Measurements from ENCODE around the gene CRACR2A. TPM values are rescaled to one million over a fixed set of nuclear protein-coding genes. Genes with fewer than 3 reads are reported as not detected.

CRACR2A gene
- total RNA-seq, 1 experiment from 2014 or later, result 0.92 TPM

GRCh38 chr12:3622021-3622821 is 130.7 kb downstream of the CRACR2A start:
- no peak for DNase-seq (ENCODE audit: low read depth, low spot score)
- Histone ChIP-seq H3K4me1 (ENCODE audit: control insufficient read depth, insufficient read depth, low read length) (no peaks in the 10 kb centered on the region), H3K9me3 (ENCODE audit: control insufficient read depth, insufficient read depth, low read depth, low read length) (no peaks in the 10 kb centered on the region), H3K36me3 (ENCODE audit: control insufficient read depth, insufficient read depth, low read length) (no peaks in the 10 kb centered on the region), H3K27ac (ENCODE audit: low read length) (no peak overlapping the region), H3K4me3 (ENCODE audit: low read depth in 2 of 2, low read length in 2 of 2) (no peak overlapping the region), H3K27me3 (ENCODE audit: control insufficient read depth, insufficient read depth, low read length) (no peaks in the 10 kb centered on the region; the same call in 1 of the 2 replicates)
- intact Hi-C loops (cut with micrococcal nuclease; ENCODE audit: unreplicated experiment) (no loop called here), in situ Hi-C loops (cut with HindIII; ENCODE audit: low pct_unique_long_range_greater_than_20kb, low sequenced_read_pairs) (no loop called here)
- CTCF ChIA-PET, result no interaction called here
- ATAC-seq, result no peak
- no TSS peak for BruUV-seq (replicated peaks)
- TF ChIP-seq CTCF (IDR thresholded peaks at IDR 0.05) (no peak), TCF7L2 (IDR thresholded peaks at IDR 0.05; ENCODE audit: low read depth, low read length) (no peak), SIN3A (IDR thresholded peaks at IDR 0.05; ENCODE audit: borderline replicate concordance, insufficient read depth, low read depth, low read length) (no peak), POLR2AphosphoS5 (IDR thresholded peaks at IDR 0.05; ENCODE audit: low read depth, low read length) (no peak)
- TF ChIP-seq, protein P1, sequence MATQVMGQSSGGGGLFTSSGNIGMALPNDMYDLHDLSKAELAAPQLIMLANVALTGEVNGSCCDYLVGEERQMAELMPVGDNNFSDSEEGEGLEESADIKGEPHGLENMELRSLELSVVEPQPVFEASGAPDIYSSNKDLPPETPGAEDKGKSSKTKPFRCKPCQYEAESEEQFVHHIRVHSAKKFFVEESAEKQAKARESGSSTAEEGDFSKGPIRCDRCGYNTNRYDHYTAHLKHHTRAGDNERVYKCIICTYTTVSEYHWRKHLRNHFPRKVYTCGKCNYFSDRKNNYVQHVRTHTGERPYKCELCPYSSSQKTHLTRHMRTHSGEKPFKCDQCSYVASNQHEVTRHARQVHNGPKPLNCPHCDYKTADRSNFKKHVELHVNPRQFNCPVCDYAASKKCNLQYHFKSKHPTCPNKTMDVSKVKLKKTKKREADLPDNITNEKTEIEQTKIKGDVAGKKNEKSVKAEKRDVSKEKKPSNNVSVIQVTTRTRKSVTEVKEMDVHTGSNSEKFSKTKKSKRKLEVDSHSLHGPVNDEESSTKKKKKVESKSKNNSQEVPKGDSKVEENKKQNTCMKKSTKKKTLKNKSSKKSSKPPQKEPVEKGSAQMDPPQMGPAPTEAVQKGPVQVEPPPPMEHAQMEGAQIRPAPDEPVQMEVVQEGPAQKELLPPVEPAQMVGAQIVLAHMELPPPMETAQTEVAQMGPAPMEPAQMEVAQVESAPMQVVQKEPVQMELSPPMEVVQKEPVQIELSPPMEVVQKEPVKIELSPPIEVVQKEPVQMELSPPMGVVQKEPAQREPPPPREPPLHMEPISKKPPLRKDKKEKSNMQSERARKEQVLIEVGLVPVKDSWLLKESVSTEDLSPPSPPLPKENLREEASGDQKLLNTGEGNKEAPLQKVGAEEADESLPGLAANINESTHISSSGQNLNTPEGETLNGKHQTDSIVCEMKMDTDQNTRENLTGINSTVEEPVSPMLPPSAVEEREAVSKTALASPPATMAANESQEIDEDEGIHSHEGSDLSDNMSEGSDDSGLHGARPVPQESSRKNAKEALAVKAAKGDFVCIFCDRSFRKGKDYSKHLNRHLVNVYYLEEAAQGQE (IDR thresholded peaks at IDR 0.05; ENCODE audit: insufficient read depth in 1 of 2, low read depth in 2 of 2, low read length in 1 of 2), result no peak
- POLR2A ChIA-PET, result no interaction called here

- no peak for DNase-seq (ENCODE audit: low read depth, low spot score)
- in situ Hi-C loops (cut with HindIII; ENCODE audit: low pct_unique_long_range_greater_than_20kb, low sequenced_read_pairs), result no loop called here
- no peaks in the 10 kb centered on the region; the same call in 1 of the 2 replicates for H3K27me3 ChIP-seq (ENCODE audit: control insufficient read depth, insufficient read depth, low read length)
- H3K4me3 ChIP-seq (ENCODE audit: low read depth in 2 of 2, low read length in 2 of 2), result no peak overlapping the region
- H3K4me1 ChIP-seq (ENCODE audit: control insufficient read depth, insufficient read depth, low read length), result no peaks in the 10 kb centered on the region
- CTCF ChIA-PET, result no interaction called here
- no peaks in the 10 kb centered on the region for H3K9me3 ChIP-seq (ENCODE audit: control insufficient read depth, insufficient read depth, low read depth, low read length)
- H3K27ac ChIP-seq (ENCODE audit: low read length), result no peak overlapping the region
- TF ChIP-seq, protein P1 (IDR thresholded peaks at IDR 0.05; ENCODE audit: insufficient read depth in 1 of 2, low read depth in 2 of 2, low read length in 1 of 2), result no peak
- no TSS peak for BruUV-seq (replicated peaks)
- intact Hi-C loops (cut with micrococcal nuclease; ENCODE audit: unreplicated experiment), result no loop called here
- no peaks in the 10 kb centered on the region for H3K36me3 ChIP-seq (ENCODE audit: control insufficient read depth, insufficient read depth, low read length)
- POLR2A ChIA-PET, result no interaction called here
- ATAC-seq, result no peak
These were observed 132.1 kb downstream of the CRACR2A start for GRCh38 chr12:3620856-3621255.

All from Panc1 (cell line).